GM23248 (cell line): ENCODE data around the gene TALDO1. TPM values are rescaled to one million over a fixed set of nuclear protein-coding genes. Genes with fewer than 3 reads are reported as not detected.
A peak's percentile ranks its signal among the peaks of the same experiment; 100 is the strongest.

ENCODE experiments used
- DNase-seq: peaks from one replicate; pipeline ENCODE4 v3.0.0-alpha.2; 2015
- H2AFZ ChIP-seq: fragments of 200-600 bp; sonication (generic); 2 replicates; pipeline ENCODE4 v1.6.1; 2016; ENCODE audit warnings: antibody characterized with exemption
- H3F3A ChIP-seq: fragments of 200-600 bp; sonication (generic); 2 replicates; pipeline ENCODE4 v1.6.1; 2016; ENCODE audit warnings: mild to moderate bottlenecking, antibody characterized with exemption, mixed run types; ENCODE audit not compliant: insufficient read depth
- H3K27ac ChIP-seq: fragments of 200-600 bp; sonication (generic); 2 replicates; pipeline ENCODE4 v1.5.1; 2016; ENCODE audit warnings: mild to moderate bottlenecking
- H3K27me3 ChIP-seq: fragments of 200-600 bp; sonication (generic); replicated peaks from 2 replicates; pipeline ENCODE4 v1.6.1; 2016; ENCODE audit warnings: mild to moderate bottlenecking; ENCODE audit not compliant: insufficient read depth
- H3K36me3 ChIP-seq: fragments of 200-600 bp; sonication (generic); 2 replicates; pipeline ENCODE4 v1.6.1; 2016; ENCODE audit warnings: low read depth, mild to moderate bottlenecking
- H3K4me1 ChIP-seq: fragments of 200-600 bp; sonication (generic); 2 replicates; pipeline ENCODE4 v1.6.1; 2016; ENCODE audit warnings: mild to moderate bottlenecking; ENCODE audit not compliant: insufficient read depth
- H3K4me2 ChIP-seq: fragments of 200-600 bp; sonication (generic); one replicate; pipeline ENCODE4 v1.6.1; 2016; ENCODE audit warnings: mild to moderate bottlenecking; ENCODE audit not compliant: unreplicated experiment
- H3K4me3 ChIP-seq: fragments of 200-600 bp; sonication (generic); 2 replicates; pipeline ENCODE4 v1.5.1; 2016; ENCODE audit warnings: mild to moderate bottlenecking
- H3K79me2 ChIP-seq: fragments of 200-600 bp; sonication (generic); 2 replicates; pipeline ENCODE4 v1.6.1; 2016; ENCODE audit warnings: mild to moderate bottlenecking; ENCODE audit not compliant: insufficient read depth
- H3K9ac ChIP-seq: fragments of 200-600 bp; sonication (generic); 2 replicates; pipeline ENCODE4 v1.6.1; 2016; ENCODE audit warnings: mild to moderate bottlenecking
- H3K9me2 ChIP-seq: fragments of 200-600 bp; sonication (generic); 2 replicates; pipeline ENCODE4 v1.6.1; 2016; ENCODE audit warnings: mixed run types, mild to moderate bottlenecking, moderate library complexity; ENCODE audit not compliant: insufficient read depth
- H3K9me3 ChIP-seq: fragments of 200-600 bp; sonication (generic); one replicate; pipeline ENCODE4 v1.6.1; 2017; ENCODE audit warnings: low read depth
- H4K20me1 ChIP-seq: fragments of 200-600 bp; sonication (generic); 2 replicates; pipeline ENCODE4 v1.6.0; 2016; ENCODE audit not compliant: insufficient read depth
- EZH2 ChIP-seq: fragments of 200-600 bp; sonication (generic); IDR thresholded peaks from 2 replicates; pipeline ENCODE4 v1.6.1; 2018; ENCODE audit warnings: antibody characterized with exemption, mild to moderate bottlenecking; ENCODE audit not compliant: insufficient read depth, poor library complexity, severe bottlenecking
- EZH2phosphoT487 ChIP-seq: fragments of 200-600 bp; sonication (generic); IDR thresholded peaks from 2 replicates; pipeline ENCODE4 v1.6.1; 2018; ENCODE audit warnings: antibody characterized with exemption, moderate library complexity, mild to moderate bottlenecking, low read depth; ENCODE audit not compliant: insufficient read depth
- WGBS, 2 experiments: methylation state at CpG; one replicate each; pipeline ENCODE4 v1.1.6; 2015 to 2017; ENCODE audit warnings: low lambda C conversion rate in 2 of 2, low coverage in 1 of 2; ENCODE audit errors: missing lambda C conversion rate in 2 of 2; 5-methylcytosine and 5-hydroxymethylcytosine counted together
- in situ Hi-C: fragments of 300-500 bp; cut with MboI; formaldehyde crosslinking; loops from 2 replicates; pipeline ENCODE4 v1.15.0; 2020
- polyA plus RNA-seq: library from polyadenylated mRNA; unstranded; fragments of >200 nt; fragmentation: Nextera tagmentation; extraction: Ambion mirVana; gene quantifications from 2 replicates; pipeline ENCODE4 v1.2.1, GENCODE V29; 2016
- total RNA-seq: library from RNA; depleted of rRNA; stranded (reverse); fragments of >200 nt; shearing (Covaris generic); gene quantifications from 2 replicates; pipeline ENCODE4 v1.2.3, GENCODE V29; 2014

Gene TALDO1
- total and polyA plus RNA-seq, 2 experiments from 2014 or later: 216 to 313 TPM

DNA sequence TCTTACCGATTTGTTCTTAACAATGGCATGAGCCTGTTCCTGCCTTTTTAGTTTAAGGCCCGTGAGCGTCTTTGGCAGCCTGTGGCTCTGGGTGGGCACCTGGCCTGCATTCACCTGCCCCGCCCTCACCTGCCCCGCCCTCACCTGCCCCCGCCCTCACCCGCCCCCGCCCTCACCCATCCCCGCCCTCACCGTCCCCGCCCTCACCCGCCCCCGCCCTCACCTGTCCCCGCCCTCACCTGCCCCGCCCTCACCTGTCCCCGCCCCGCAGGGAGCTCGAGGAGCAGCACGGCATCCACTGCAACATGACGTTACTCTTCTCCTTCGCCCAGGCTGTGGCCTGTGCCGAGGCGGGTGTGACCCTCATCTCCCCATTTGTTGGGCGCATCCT, 15.8 kb downstream of the TALDO1 start:
- WGBS, 2 experiments: 65 to 88% methylated on average over 9 to 21 of the region's 24 CpGs
- peaks cover 10% of the 10 kb centered on the region for H3K79me2 ChIP-seq

DNA sequence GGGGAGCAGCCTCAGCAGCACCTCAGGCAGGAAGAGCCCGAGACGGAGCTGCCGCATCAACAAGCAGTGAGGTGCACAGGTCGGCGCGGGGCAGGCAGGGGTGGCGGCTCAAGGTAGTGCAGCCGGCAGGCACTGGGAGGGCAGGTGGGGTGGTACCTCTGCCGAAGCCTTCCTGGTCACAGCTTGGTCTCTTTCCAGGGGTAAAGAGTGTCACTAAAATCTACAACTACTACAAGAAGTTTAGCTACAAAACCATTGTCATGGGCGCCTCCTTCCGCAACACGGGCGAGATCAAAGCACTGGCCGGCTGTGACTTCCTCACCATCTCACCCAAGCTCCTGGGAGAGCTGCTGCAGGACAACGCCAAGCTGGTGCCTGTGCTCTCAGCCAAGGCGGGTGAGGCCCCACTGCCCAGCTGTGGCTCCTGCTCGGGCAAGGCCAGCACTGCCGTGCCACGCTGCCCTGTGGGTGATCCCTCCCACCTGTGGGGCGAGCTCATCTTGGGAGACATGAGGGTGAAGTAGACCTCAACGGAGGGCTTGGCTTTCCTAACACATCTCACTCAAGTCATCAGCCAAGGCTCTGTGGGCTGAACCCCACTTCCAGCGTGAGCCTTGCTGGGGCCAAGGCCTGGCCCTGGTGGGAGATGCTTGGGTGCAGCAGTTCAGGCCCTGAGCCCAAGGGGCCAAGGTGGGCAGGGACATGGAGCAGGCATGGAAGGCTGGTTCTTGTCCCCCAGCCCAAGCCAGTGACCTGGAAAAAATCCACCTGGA, 16.5 kb downstream of the TALDO1 start:
- peaks cover 3% of the 10 kb centered on the region for H3K79me2 ChIP-seq
- H2AFZ ChIP-seq: no peak overlapping the region
- DNase-seq: no peak
- peaks cover 55% of the 10 kb centered on the region for H3F3A ChIP-seq
- no peaks in the 10 kb centered on the region for H3K9me2 ChIP-seq
- no peak overlapping the region for H3K9ac ChIP-seq
- in situ Hi-C loops: no loop called here
- no peak for TF ChIP-seq EZH2phosphoT487
- no peak for TF ChIP-seq EZH2
- H3K27me3 ChIP-seq: no peaks in the 10 kb centered on the region
- H3K4me2 ChIP-seq: no peak overlapping the region
- peaks cover 50% of the 10 kb centered on the region for H3K36me3 ChIP-seq
- 85 to 86% methylated on average over 22 of the region's 22 CpGs for WGBS, 2 experiments
- no peaks in the 10 kb centered on the region; the same call in 1 of the 2 replicates for H4K20me1 ChIP-seq
- no peak overlapping the region for H3K27ac ChIP-seq
- no peak overlapping the region for H3K4me3 ChIP-seq
- no peaks in the 10 kb centered on the region for H3K9me3 ChIP-seq
- peaks cover 6% of the 10 kb centered on the region for H3K4me1 ChIP-seq

More for the DNA sequence above, 15.8 kb downstream of the TALDO1 start:
- in situ Hi-C loops: no loop called here
- no peak overlapping the region for H3K4me3 ChIP-seq
- H4K20me1 ChIP-seq: no peaks in the 10 kb centered on the region; the same call in 1 of the 2 replicates
- TF ChIP-seq EZH2phosphoT487 (no peak), EZH2 (no peak)
- H3K36me3 ChIP-seq: peaks cover 52% of the 10 kb centered on the region
- H3K9me3 ChIP-seq: no peaks in the 10 kb centered on the region
- H3K4me2 ChIP-seq: no peak overlapping the region
- no peaks in the 10 kb centered on the region for H3K9me2 ChIP-seq
- peak overlapping the region; percentile 70 for H3K27ac ChIP-seq
- no peaks in the 10 kb centered on the region for H3K27me3 ChIP-seq
- H3K4me1 ChIP-seq: peaks cover 6% of the 10 kb centered on the region
- peaks cover 52% of the 10 kb centered on the region for H3F3A ChIP-seq
- DNase-seq: no peak
- no peak overlapping the region for H2AFZ ChIP-seq
- H3K9ac ChIP-seq: peak overlapping the region; percentile 13; the same call in 1 of the 2 replicates

DNA sequence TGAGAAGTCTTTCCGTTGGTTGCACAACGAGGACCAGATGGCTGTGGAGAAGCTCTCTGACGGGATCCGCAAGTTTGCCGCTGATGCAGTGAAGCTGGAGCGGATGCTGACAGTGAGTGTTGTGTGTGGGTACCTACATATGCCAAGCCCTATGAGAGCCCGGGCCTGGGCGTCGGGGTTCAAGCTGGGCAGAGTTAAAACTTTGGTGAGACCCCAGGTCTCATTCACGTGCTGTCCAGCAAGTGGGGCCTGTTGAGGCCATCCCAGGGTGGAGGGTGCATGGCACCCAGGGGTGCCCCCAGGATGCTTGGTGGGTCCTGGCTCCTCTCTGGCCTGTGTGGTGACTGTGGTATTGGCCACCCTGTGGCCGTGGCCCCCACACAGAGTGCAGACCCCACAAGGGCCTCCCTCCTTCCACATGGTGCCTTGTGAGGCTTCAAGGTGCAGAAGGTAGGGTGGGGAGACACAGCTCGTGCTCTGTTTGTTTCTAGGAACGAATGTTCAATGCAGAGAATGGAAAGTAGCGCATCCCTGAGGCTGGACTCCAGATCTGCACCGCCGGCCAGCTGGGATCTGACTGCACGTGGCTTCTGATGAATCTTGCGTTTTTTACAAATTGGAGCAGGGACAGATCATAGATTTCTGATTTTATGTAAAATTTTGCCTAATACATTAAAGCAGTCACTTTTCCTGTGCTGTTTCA, 17.2 kb downstream of the TALDO1 start:
- in situ Hi-C loops: no loop called here

DNA sequence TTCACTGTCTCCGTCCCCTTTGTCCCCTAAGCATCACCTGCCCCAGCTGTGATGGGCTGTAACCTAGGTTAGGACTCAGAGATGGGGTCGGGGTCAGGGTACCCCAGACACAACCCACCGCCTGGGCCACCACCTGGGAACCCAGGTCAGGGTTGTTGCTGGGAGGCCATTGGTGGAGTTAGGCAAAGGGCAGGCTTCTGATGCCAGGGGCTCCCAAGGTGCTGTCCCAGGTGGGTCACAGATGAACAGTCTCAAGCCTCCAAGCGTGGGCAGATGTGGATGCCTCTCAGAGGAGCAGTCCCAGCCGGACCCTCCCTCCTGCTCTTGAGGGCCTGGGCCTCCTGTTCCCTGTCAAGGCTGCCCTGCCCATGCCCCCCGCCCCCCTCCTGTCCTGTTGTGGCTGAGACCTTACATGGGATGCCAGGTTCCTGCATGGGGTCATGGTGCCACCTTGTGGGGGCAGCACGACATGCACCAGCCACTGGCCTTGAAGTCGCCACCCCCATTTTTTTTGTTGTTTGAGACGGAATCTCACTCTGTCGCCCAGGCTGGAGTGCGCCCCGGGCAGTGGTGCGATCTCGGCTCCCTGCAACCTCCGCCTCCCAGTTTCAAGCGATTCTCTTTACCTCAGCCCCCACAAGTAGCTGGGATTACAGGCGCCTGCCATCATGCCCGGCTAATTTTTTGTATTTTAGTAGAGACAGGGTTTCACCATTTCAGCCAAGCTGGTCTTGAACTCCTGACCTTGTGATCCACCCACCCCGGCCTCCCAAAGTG, 17.9 kb downstream of the TALDO1 start:
- H3K4me1 ChIP-seq: peaks cover 6% of the 10 kb centered on the region
- no peak overlapping the region for H3K4me3 ChIP-seq
- TF ChIP-seq EZH2 (no peak), EZH2phosphoT487 (no peak)
- H3K79me2 ChIP-seq: peaks cover 2% of the 10 kb centered on the region
- H3F3A ChIP-seq: peaks cover 54% of the 10 kb centered on the region
- H3K4me2 ChIP-seq: no peak overlapping the region
- H3K9ac ChIP-seq: no peak overlapping the region
- no peaks in the 10 kb centered on the region for H3K9me3 ChIP-seq
- 79 to 83% methylated on average over 18 of the region's 19 CpGs for WGBS, 2 experiments
- H3K27ac ChIP-seq: no peak overlapping the region
- H3K36me3 ChIP-seq: peaks cover 45% of the 10 kb centered on the region
- in situ Hi-C loops: no loop called here
- H3K9me2 ChIP-seq: no peaks in the 10 kb centered on the region
- H3K27me3 ChIP-seq: no peaks in the 10 kb centered on the region
- no peak overlapping the region for H2AFZ ChIP-seq
- no peaks in the 10 kb centered on the region; the same call in 1 of the 2 replicates for H4K20me1 ChIP-seq
- peak; percentile 66 for DNase-seq

More for the DNA sequence above, 17.2 kb downstream of the TALDO1 start:
- peaks cover 6% of the 10 kb centered on the region for H3K4me1 ChIP-seq
- 75% methylated on average over 18 of the region's 18 CpGs for WGBS, 2 experiments
- no peak for TF ChIP-seq EZH2
- no peak for TF ChIP-seq EZH2phosphoT487
- no peak overlapping the region for H3K4me2 ChIP-seq
- H3K9me2 ChIP-seq: no peaks in the 10 kb centered on the region
- no peaks in the 10 kb centered on the region for H3K9me3 ChIP-seq
- no peak overlapping the region for H3K27ac ChIP-seq
- H3F3A ChIP-seq: peaks cover 56% of the 10 kb centered on the region
- H4K20me1 ChIP-seq: no peaks in the 10 kb centered on the region; the same call in 1 of the 2 replicates
- no peak overlapping the region for H3K4me3 ChIP-seq
- H3K79me2 ChIP-seq: no peaks in the 10 kb centered on the region; the same call in 1 of the 2 replicates
- peaks cover 44% of the 10 kb centered on the region for H3K36me3 ChIP-seq
- DNase-seq: no peak
- H2AFZ ChIP-seq: no peak overlapping the region
- no peaks in the 10 kb centered on the region for H3K27me3 ChIP-seq
- H3K9ac ChIP-seq: no peak overlapping the region
